ENCODE data around the gene CLCF1. TPM values are rescaled to one million over a fixed set of nuclear protein-coding genes. Genes with fewer than 3 reads are reported as not detected.

Gene CLCF1
- total RNA-seq, 1 experiment from 2014 or later: 16.1 TPM

DNA sequence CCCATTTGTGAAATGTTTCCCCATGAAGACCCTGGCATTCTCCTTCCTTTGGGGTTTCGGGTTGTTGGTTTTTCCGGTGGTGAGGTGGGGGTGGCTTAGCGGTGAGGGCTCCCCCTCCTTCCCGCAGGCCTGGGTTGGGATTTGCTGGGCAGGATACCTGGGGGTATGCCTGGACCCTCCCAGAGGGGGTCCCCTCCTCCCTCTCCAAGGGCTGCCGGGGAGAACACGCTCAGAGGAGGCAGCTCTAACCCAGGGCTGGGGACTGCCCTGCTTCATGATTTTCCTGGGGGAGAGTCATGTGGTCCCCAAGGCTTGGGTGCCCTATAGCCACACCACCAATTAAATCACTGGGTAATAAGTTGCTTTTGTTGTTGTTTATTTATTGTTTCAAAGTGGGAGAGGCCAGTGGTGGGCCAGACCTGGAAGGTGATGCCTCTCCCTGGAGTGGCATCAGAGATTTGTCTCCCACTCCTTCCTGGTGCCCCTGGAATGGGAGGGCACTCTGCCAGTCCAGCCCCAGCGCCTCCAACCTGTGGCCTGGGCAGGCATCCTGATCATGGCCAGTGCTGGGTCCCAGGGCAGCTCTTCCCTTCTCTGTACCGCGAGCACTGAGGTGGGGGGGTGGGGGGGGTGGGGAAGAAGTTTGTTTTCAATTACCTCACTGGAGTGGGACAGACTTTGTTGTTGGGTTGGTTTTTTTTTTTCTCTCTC is 1.3 kb upstream of the CLCF1 start:
- no peak for DNase-seq (ENCODE audit: low read depth)

DNA sequence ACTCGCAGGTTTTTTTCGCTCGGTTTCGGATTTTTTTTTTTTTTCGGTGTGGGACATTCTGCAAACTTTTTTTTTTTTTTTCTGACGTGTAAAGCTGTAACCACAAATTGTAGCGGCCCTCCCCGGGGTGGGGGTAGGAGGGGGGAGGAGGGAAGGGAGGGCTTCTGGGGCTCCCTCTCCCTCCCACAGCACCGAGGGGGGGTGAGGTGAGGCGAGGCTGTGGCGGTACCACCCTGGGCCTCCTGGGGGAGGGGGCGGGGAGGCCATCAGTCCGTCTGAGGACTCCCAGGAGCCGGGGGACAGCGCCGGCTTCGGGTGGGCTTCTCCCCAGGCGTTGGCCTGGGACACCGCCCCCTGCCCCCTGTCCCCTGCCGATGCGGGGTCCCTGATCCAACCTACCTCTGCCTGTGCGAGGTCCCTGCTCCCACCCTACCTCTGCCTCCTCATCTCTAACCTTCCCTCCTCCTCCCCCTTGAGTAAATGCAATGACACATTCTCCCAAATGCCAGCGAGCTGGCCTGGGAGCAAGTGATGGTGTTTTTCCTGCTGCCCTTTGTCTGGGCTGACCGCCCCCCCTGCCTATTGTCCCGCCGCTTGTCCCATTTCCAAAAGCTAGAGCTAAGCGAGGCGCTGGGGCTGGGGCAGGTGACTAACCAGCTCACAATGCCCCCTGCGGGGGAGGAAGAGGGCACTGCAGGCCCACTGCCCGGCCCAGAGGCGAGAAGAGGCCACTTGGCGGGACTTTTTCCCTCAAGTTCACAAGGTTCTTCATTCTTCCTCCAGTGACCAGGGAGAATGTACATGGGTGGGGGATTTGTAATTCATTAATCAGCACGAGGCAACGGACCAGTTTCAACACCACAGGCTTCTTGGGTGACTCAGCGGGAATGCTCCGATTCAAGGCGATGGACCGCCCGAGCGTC is 511 bp upstream of the CLCF1 start:
- peak; percentile 97 for DNase-seq (ENCODE audit: low read depth)

DNA sequence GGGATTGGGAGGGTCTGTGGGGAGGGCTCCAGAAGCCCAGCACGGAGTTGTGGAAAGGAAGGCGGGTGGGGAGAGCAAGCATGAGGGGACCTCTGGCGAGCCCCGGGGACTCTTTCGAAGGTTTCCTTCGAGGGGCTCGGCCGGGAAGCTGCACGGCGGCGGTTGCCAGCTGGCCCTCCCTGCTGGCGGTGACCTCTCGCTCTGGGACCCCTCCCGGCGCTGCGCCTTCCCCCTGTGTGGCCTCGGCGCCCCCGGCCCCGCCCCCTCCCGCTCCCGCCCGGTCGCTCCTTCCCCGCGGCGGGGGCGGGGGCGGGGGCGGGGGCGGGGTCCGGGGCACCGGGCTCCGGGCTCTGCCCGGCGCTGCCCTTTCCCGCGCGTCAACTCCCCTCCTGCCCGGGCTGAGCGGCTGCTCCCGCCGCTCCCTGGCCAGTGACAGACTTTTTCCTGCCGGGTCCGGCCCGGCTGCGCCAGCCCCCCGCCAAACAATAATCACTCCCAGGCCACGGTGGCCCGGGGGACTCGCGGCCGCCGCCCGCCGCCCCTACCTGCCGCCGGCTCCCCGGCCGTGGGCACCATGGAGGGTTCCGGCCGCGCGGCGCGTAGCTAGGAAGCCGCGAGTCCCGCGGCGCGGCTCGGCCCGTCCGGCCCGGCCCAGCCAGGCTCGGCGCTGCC is 941 bp downstream of the CLCF1 start:
- DNase-seq (ENCODE audit: low read depth): no peak

GRCh38 chr11:67371911-67372320 is 1.5 kb downstream of the CLCF1 start:
- no peak for DNase-seq (ENCODE audit: low read depth)

DNA sequence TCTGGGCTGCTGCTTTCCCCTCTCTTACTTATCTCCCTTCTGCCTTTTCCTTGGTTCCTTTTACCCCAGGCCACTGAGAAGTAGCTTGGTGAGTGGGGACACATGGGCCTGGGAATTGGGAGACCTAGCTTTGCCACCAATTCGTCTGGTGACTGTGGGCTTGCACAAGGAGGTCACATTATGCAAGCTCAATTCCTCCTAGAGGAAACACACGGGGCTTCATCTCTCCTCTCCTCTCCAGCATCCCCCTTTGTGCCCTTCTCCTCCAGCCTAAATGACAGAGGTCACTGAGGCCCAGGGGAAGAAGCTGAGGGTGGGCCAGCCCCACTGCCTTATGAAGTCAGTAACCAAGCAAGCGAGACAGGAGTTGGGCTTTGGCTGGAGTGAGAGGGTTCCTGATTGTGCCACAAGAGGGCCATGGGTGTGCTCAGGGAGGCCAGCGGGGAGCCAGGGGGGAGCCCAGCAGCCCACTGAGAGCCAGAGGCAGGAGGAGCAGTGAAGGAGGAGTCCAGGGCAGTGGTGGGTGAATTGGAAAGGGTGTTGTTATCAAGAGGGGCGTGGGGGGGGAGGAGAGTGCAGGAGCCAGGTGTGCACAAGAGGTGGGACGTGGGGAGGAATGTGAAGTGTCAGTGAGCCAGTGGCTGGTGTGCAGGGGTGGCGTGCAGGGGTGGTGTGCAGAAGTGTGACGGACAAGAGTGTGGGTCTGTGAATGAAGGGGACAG is 2.0 kb downstream of the CLCF1 start:
- peak; percentile 64 for DNase-seq (ENCODE audit: low read depth)

GRCh38 chr11:67370351-67371076 is 2.9 kb downstream of the CLCF1 start:
- DNase-seq (ENCODE audit: low read depth): peak; percentile 85

DNA sequence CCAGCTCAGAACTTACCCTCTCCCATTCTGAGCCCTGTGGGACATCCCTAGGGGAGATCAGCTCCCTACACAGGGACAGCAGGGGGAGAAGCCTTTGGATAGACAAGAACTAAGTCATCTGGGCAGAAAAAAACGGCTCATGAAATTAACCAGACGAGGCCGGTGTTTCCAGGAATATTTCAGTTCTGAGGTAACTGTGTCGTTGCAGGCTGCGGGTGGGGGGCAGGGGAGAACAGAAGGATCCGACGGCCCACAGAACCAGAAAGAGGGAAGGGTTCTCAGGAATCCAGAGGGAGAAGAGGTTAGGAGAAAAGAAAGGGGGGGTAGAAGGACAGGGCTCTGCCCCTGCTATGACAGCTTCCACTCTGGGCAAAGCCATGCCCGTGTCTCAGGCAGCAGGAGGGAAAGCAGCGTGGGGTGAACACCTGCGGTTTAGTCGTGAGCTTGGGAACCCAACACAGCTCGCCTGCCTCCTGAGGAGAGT is 3.6 kb downstream of the CLCF1 start:
- DNase-seq (ENCODE audit: low read depth): no peak

GRCh38 chr11:67369275-67369674 is 4.1 kb downstream of the CLCF1 start:
- no peak for DNase-seq (ENCODE audit: low read depth)

DNA sequence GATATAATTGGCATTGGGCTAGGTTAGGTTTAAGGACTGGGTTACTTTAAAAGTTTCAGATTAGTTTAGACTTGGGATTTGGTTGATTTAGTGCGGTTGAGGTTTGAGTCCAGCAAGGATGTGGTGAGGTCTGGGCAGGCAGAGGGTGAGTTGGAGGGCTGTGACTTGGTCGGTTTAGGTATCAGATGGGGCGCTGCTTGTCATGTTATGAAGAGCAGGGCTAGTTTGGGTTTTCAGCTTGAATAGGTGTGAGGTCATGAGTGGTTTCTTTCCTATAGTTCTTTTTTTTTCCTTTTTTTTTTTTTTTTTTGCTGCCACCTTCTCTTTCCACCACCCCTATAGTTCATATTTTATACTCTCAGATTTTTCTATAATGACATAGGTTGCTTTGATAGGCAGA is 4.8 kb downstream of the CLCF1 start:
- DNase-seq (ENCODE audit: low read depth): no peak

DNA sequence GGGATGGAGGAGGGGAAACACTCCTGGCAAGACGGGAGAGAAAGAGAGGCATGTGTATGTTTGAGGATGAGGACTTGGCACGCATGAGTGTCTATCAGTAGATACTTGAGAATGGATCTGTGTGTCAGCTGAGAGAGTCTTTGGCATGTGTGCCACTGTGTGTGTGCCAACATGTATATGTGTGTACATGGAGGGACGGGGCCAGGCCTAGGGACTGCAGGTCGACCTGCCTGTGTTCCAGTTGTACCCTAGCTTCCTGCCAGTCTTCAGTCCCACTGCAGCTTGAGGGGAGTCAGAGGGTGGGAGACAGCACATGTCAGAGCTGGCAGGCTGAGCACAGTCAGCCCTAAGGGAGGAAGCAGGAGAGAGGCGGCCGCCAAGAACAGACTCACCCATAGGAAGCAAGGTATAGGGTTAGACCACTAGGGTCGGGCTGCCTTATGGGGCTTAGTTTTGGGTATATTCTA is 5.6 kb downstream of the CLCF1 start:
- DNase-seq (ENCODE audit: low read depth): no peak

GRCh38 chr11:67366961-67367760 is 6.2 kb downstream of the CLCF1 start:
- no peak for DNase-seq (ENCODE audit: low read depth)

DNA sequence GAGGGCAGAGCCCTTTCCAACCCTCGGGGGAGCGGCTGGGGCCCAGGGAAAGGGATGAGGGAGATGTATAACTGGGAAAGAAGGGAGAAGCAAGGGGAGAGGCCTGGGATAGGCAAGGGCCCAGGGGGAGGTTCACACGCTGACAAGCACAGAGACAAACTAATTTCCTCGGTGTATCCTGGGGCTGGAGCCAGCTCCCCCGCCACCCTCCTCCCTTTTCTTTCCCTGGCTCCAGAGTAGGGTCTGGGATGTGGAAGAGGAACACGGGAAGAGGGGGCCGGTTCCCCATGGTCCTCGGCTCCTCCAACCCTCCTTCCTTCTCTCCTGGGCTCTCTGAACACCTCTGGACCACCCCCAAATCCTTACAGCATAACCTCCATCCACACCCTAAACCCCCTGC is 6.9 kb downstream of the CLCF1 start:
- no peak for DNase-seq (ENCODE audit: low read depth)

- DNase-seq (ENCODE audit: low read depth): no peak
Observed at GRCh38 chr11:67365736-67366444, 7.5 kb downstream of the CLCF1 start.

DNA sequence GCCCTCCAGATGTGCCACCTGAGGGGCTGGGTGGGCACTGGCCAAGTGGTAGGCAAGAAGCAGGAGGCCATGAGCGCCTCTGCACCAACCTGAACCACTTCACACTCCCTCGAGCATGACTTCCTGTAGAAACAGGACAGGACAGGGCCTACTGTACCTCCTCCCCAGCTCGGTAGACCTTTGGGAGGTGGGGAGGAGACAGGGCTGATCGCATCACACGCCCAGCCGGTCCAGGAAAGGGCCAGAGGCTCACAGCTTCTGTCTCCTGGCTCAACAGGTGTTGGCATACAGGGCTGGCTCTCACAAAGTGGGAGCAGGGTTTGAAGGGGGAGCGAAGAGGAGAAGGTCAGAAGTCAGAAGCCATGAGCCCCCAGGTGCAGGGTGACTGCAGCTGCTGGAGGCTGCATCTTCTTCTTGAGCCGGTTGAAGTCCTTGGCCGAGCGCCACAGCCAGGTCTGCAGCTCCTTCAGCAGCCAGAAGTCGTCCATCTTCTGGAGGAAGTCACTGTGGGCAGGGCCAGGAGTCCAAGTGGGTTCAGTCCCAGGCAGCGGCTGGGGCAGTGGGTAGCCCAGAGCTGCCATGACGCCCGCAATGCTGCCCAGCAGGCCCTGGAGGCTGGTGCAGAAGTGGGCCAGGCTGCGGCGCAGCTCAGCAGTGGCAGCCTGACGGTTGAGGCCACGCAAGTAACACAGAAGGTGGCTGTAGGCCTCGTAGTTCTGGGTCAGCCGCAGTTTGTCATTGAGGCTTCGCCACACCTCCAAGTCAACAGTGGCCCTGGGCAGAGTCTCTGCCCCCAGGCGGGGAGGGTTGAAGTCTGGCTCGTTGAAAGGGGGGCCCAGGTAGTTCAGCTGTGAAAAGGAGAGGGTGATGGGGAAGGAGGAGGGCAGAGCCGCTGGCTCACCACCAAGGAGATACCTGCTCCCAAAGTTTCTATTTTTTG is 8.3 kb downstream of the CLCF1 start:
- no peak for DNase-seq (ENCODE audit: low read depth)

DNA sequence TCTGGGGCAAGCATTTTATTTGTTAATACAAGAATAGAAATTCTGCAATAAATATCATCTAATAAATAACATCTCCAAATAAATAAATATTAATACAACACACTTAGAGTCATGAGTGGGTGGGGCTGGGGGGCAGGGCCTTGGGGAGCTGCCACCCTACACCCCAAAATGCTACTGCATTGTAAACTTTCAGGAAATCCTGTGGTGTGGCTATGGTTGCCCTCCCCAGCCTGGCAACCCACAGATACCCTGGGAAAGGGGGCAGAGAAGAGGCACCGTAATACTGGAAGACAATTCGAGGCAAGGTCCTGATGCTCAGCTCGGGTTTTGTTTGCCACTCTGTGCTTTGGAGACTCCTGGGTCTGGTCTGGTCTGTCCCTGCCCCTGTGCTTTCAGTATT is 9.2 kb downstream of the CLCF1 start:
- no peak for DNase-seq (ENCODE audit: low read depth)

GRCh38 chr11:67357831-67358670 is 15.3 kb downstream of the CLCF1 start:
- DNase-seq (ENCODE audit: low read depth): peak; percentile 74
